ENCODE measurements around the gene MYO5B. TPM values are rescaled to one million over a fixed set of nuclear protein-coding genes. Genes with fewer than 3 reads are reported as not detected.

The MYO5B gene
- total RNA-seq, 1 experiment from 2014 or later, result 0.97 TPM

- H3K9ac ChIP-seq (ENCODE audit: low read length), result no peak overlapping the region
- H3K79me2 ChIP-seq (ENCODE audit: low read length), result no peaks in the 10 kb centered on the region
- no peaks in the 10 kb centered on the region for H3K27me3 ChIP-seq (ENCODE audit: low read length)
- H3K9me3 ChIP-seq (ENCODE audit: low read length), result no peaks in the 10 kb centered on the region
- H3K4me2 ChIP-seq (ENCODE audit: low read depth, low read length, poor library complexity, severe bottlenecking), result no peak overlapping the region
- H3K27ac ChIP-seq (ENCODE audit: low read length), result no peak overlapping the region
- DNase-seq, result no peak
- H3K36me3 ChIP-seq (ENCODE audit: insufficient read depth, low read length), result no peaks in the 10 kb centered on the region
- H4K20me1 ChIP-seq (ENCODE audit: insufficient read depth, low read depth, low read length), result no peaks in the 10 kb centered on the region
- no peak overlapping the region for H3K4me3 ChIP-seq (ENCODE audit: low read length)
- no peak overlapping the region for H2AFZ ChIP-seq (ENCODE audit: low read length)
- no peaks in the 10 kb centered on the region for H3K4me1 ChIP-seq (ENCODE audit: low read length)
- H3K9me2 ChIP-seq (replicated peaks; ENCODE audit: insufficient read depth, low read length), result no peaks in the 10 kb centered on the region
Observed at GRCh38 chr18:49850636-49851035, 344.3 kb downstream of the MYO5B start.

GRCh38 chr18:49849331-49850217, 345.4 kb downstream of the MYO5B start:
- Histone ChIP-seq H3K27me3 (ENCODE audit: low read length) (no peaks in the 10 kb centered on the region), H3K4me2 (ENCODE audit: low read depth, low read length, poor library complexity, severe bottlenecking) (no peak overlapping the region), H3K4me1 (ENCODE audit: low read length) (no peaks in the 10 kb centered on the region), H3K4me3 (ENCODE audit: low read length) (no peak overlapping the region), H3K79me2 (ENCODE audit: low read length) (no peaks in the 10 kb centered on the region), H2AFZ (ENCODE audit: low read length) (no peak overlapping the region), H3K9ac (ENCODE audit: low read length) (no peak overlapping the region), H3K9me3 (ENCODE audit: low read length) (no peaks in the 10 kb centered on the region), H3K27ac (ENCODE audit: low read length) (no peak overlapping the region), H3K36me3 (ENCODE audit: insufficient read depth, low read length) (no peaks in the 10 kb centered on the region), H4K20me1 (ENCODE audit: insufficient read depth, low read depth, low read length) (no peaks in the 10 kb centered on the region), H3K9me2 (replicated peaks; ENCODE audit: insufficient read depth, low read length) (no peaks in the 10 kb centered on the region)
- no peak for DNase-seq

GRCh38 chr18:49848115-49848514, 346.8 kb downstream of the MYO5B start:
- Histone ChIP-seq H3K9me2 (replicated peaks; ENCODE audit: insufficient read depth, low read length) (no peaks in the 10 kb centered on the region), H2AFZ (ENCODE audit: low read length) (no peak overlapping the region), H3K9ac (ENCODE audit: low read length) (no peak overlapping the region), H4K20me1 (ENCODE audit: insufficient read depth, low read depth, low read length) (no peaks in the 10 kb centered on the region), H3K79me2 (ENCODE audit: low read length) (no peaks in the 10 kb centered on the region), H3K4me1 (ENCODE audit: low read length) (no peaks in the 10 kb centered on the region), H3K36me3 (ENCODE audit: insufficient read depth, low read length) (no peaks in the 10 kb centered on the region), H3K9me3 (ENCODE audit: low read length) (no peaks in the 10 kb centered on the region), H3K27ac (ENCODE audit: low read length) (no peak overlapping the region), H3K4me2 (ENCODE audit: low read depth, low read length, poor library complexity, severe bottlenecking) (no peak overlapping the region), H3K27me3 (ENCODE audit: low read length) (no peaks in the 10 kb centered on the region), H3K4me3 (ENCODE audit: low read length) (no peak overlapping the region)
- no peak for DNase-seq

GRCh38 chr18:49847524-49847923, 347.4 kb downstream of the MYO5B start:
- Histone ChIP-seq H3K4me2 (ENCODE audit: low read depth, low read length, poor library complexity, severe bottlenecking) (no peak overlapping the region), H4K20me1 (ENCODE audit: insufficient read depth, low read depth, low read length) (no peaks in the 10 kb centered on the region), H3K9me2 (replicated peaks; ENCODE audit: insufficient read depth, low read length) (no peaks in the 10 kb centered on the region), H3K27ac (ENCODE audit: low read length) (no peak overlapping the region), H3K9me3 (ENCODE audit: low read length) (no peaks in the 10 kb centered on the region), H3K9ac (ENCODE audit: low read length) (no peak overlapping the region), H3K36me3 (ENCODE audit: insufficient read depth, low read length) (no peaks in the 10 kb centered on the region), H3K27me3 (ENCODE audit: low read length) (no peaks in the 10 kb centered on the region), H3K4me3 (ENCODE audit: low read length) (no peak overlapping the region), H3K79me2 (ENCODE audit: low read length) (no peaks in the 10 kb centered on the region), H2AFZ (ENCODE audit: low read length) (no peak overlapping the region), H3K4me1 (ENCODE audit: low read length) (no peaks in the 10 kb centered on the region)
- DNase-seq, result no peak

- H3K9me3 ChIP-seq (ENCODE audit: low read length), result no peaks in the 10 kb centered on the region
- H3K4me1 ChIP-seq (ENCODE audit: low read length), result no peaks in the 10 kb centered on the region
- H3K4me2 ChIP-seq (ENCODE audit: low read depth, low read length, poor library complexity, severe bottlenecking), result no peak overlapping the region
- no peak overlapping the region for H3K27ac ChIP-seq (ENCODE audit: low read length)
- DNase-seq, result no peak
- no peaks in the 10 kb centered on the region for H3K9me2 ChIP-seq (replicated peaks; ENCODE audit: insufficient read depth, low read length)
- H3K4me3 ChIP-seq (ENCODE audit: low read length), result no peak overlapping the region
- no peaks in the 10 kb centered on the region for H3K36me3 ChIP-seq (ENCODE audit: insufficient read depth, low read length)
- H3K79me2 ChIP-seq (ENCODE audit: low read length), result no peaks in the 10 kb centered on the region
- H2AFZ ChIP-seq (ENCODE audit: low read length), result no peak overlapping the region
- H3K27me3 ChIP-seq (ENCODE audit: low read length), result no peaks in the 10 kb centered on the region
- no peak overlapping the region for H3K9ac ChIP-seq (ENCODE audit: low read length)
- no peaks in the 10 kb centered on the region for H4K20me1 ChIP-seq (ENCODE audit: insufficient read depth, low read depth, low read length)
Observed at GRCh38 chr18:49846718-49847470, 348.1 kb downstream of the MYO5B start.

GRCh38 chr18:49846361-49846662, 348.6 kb downstream of the MYO5B start:
- Histone ChIP-seq H3K9ac (ENCODE audit: low read length) (no peak overlapping the region), H3K4me1 (ENCODE audit: low read length) (no peaks in the 10 kb centered on the region), H3K36me3 (ENCODE audit: insufficient read depth, low read length) (no peaks in the 10 kb centered on the region), H3K4me2 (ENCODE audit: low read depth, low read length, poor library complexity, severe bottlenecking) (no peak overlapping the region), H4K20me1 (ENCODE audit: insufficient read depth, low read depth, low read length) (no peaks in the 10 kb centered on the region), H3K4me3 (ENCODE audit: low read length) (no peak overlapping the region), H3K9me2 (replicated peaks; ENCODE audit: insufficient read depth, low read length) (no peaks in the 10 kb centered on the region), H2AFZ (ENCODE audit: low read length) (no peak overlapping the region), H3K79me2 (ENCODE audit: low read length) (no peaks in the 10 kb centered on the region), H3K9me3 (ENCODE audit: low read length) (no peaks in the 10 kb centered on the region), H3K27me3 (ENCODE audit: low read length) (no peaks in the 10 kb centered on the region), H3K27ac (ENCODE audit: low read length) (no peak overlapping the region)
- DNase-seq, result no peak

- no peaks in the 10 kb centered on the region for H3K9me2 ChIP-seq (replicated peaks; ENCODE audit: insufficient read depth, low read length)
- H3K9ac ChIP-seq (ENCODE audit: low read length), result no peak overlapping the region
- no peaks in the 10 kb centered on the region for H3K79me2 ChIP-seq (ENCODE audit: low read length)
- no peaks in the 10 kb centered on the region for H3K27me3 ChIP-seq (ENCODE audit: low read length)
- H4K20me1 ChIP-seq (ENCODE audit: insufficient read depth, low read depth, low read length), result no peaks in the 10 kb centered on the region
- H3K27ac ChIP-seq (ENCODE audit: low read length), result no peak overlapping the region
- H2AFZ ChIP-seq (ENCODE audit: low read length), result no peak overlapping the region
- no peaks in the 10 kb centered on the region for H3K9me3 ChIP-seq (ENCODE audit: low read length)
- H3K4me3 ChIP-seq (ENCODE audit: low read length), result no peak overlapping the region
- no peak overlapping the region for H3K4me2 ChIP-seq (ENCODE audit: low read depth, low read length, poor library complexity, severe bottlenecking)
- H3K36me3 ChIP-seq (ENCODE audit: insufficient read depth, low read length), result no peaks in the 10 kb centered on the region
- H3K4me1 ChIP-seq (ENCODE audit: low read length), result no peaks in the 10 kb centered on the region
- no peak for DNase-seq
Observed at GRCh38 chr18:49845629-49846360, 349.2 kb downstream of the MYO5B start.

GRCh38 chr18:49844903-49845302, 350.0 kb downstream of the MYO5B start:
- H3K36me3 ChIP-seq (ENCODE audit: insufficient read depth, low read length), result no peaks in the 10 kb centered on the region
- no peak for DNase-seq
- no peak overlapping the region for H2AFZ ChIP-seq (ENCODE audit: low read length)
- H3K27me3 ChIP-seq (ENCODE audit: low read length), result no peaks in the 10 kb centered on the region
- H3K9me3 ChIP-seq (ENCODE audit: low read length), result no peaks in the 10 kb centered on the region
- H3K9me2 ChIP-seq (replicated peaks; ENCODE audit: insufficient read depth, low read length), result no peaks in the 10 kb centered on the region
- H3K4me3 ChIP-seq (ENCODE audit: low read length), result no peak overlapping the region
- no peaks in the 10 kb centered on the region for H4K20me1 ChIP-seq (ENCODE audit: insufficient read depth, low read depth, low read length)
- no peak overlapping the region for H3K9ac ChIP-seq (ENCODE audit: low read length)
- no peak overlapping the region for H3K27ac ChIP-seq (ENCODE audit: low read length)
- H3K79me2 ChIP-seq (ENCODE audit: low read length), result no peaks in the 10 kb centered on the region
- H3K4me2 ChIP-seq (ENCODE audit: low read depth, low read length, poor library complexity, severe bottlenecking), result no peak overlapping the region
- no peaks in the 10 kb centered on the region for H3K4me1 ChIP-seq (ENCODE audit: low read length)
